ENCODE results near the gene WDR88. TPM values are rescaled to one million over a fixed set of nuclear protein-coding genes. Genes with fewer than 3 reads are reported as not detected.

WDR88 gene
- total and polyA plus RNA-seq, 3 experiments from 2014 or later, result 0.25 TPM; not detected in 2

DNA sequence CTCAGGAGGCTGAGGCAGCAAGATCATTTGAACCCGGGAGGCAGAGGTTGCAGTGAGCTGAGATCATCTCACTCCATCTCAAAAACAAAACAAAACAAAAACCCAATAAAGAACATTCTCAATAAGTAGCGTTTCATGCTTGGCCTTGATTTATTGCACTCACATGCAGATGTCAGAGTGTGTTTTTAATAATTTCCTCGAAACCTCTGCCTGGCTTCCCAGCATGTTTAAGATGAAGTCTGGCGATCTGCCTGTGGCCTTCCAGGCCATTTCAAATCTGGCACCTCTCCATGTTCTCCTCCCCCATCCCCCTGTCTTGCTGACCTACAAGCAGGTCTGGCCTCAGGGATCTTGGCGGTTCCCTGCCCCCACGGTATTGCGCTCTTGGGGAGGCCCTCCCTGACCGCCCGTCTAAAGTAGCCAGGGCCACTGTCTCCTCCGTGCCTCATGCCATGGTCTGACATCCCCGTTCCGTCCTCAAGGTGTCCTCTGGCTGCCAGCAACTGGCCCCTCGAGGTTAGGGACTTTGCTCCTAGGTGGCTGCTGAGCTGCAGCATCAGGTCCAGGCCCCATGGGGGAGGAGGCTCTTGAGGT is 1.6 kb downstream of the WDR88 start:
- Mint-ChIP-seq H3K27ac (peak overlapping the region in 3 of 8 donors; percentile 61 to 85 (median 68)), H3K27me3 (no peaks in the 10 kb centered on the region), H3K4me1 (peaks cover 4 to 5% (median 4%) of the 10 kb centered on the region in 3 donors), H3K36me3 (peaks cover 0 to 24% (median 7%) of the 10 kb centered on the region in 3 donors), H3K4me3 (no peak overlapping the region), H3K9me3 (no peaks in the 10 kb centered on the region)
- CTCF ChIA-PET, result interaction anchor here (0.9 to 1.9 kb wide), 3 partner anchors 11 to 44 kb away, joined by 3 to 6 read pairs (median 5); no protein-coding TSS in a partner anchor
- Histone ChIP-seq H3K27me3 (ENCODE audit: insufficient read depth, low read length, poor library complexity, severe bottlenecking) (no peaks in the 10 kb centered on the region), H3K4me1 (ENCODE audit: insufficient read depth, low read length) (no peaks in the 10 kb centered on the region), H3K4me3 (ENCODE audit: low read length) (no peak overlapping the region), H3K27ac (ENCODE audit: low read depth, low read length) (no peak overlapping the region), H3K36me3 (ENCODE audit: insufficient read depth, low read length) (peaks cover 4% of the 10 kb centered on the region), H3K9me3 (ENCODE audit: low read length) (no peaks in the 10 kb centered on the region)
- POLR2A ChIA-PET, result no interaction called here
- no peak for DNase-seq

DNA sequence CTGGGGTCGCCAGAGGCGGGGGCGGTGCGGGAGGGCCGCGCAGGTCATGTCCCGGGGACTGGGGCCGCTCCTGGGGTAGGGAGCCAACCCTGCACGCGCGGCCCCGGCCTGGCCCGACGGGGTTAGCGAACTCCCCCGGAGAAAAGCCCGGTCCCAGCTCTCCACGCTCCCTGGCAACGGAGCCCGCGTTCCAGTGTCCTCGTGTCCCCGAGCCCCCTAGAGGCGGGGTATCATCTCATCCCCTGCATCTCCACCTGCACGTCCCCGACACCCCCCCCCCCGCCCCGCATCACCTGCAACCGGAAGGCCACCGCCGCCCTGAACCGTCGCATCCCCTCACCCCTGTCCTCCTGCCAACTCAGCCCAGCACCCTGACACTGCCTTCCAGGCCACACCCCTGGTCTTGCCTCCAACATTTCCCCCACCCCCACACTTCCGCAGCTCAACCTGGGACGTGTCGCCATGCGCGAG is 2.7 kb downstream of the WDR88 start:
- DNase-seq, result peak in 3 of 5 donors; percentile 12 to 70 (median 40)
- no peak overlapping the region for H3K27ac Mint-ChIP-seq
- H3K4me3 Mint-ChIP-seq, result peak overlapping the region in 6 of 7 donors; percentile 45 to 72 (median 60)
- ChIA-PET CTCF (interaction anchor here (0.9 to 1.9 kb wide), 3 partner anchors 10 to 51 kb away, joined by 4 to 6 read pairs (median 5); no protein-coding TSS in a partner anchor), POLR2A (no interaction called here)
- H3K27ac ChIP-seq (ENCODE audit: low read depth, low read length), result no peak overlapping the region
- peaks cover 4% of the 10 kb centered on the region for H3K36me3 ChIP-seq (ENCODE audit: insufficient read depth, low read length)
- H3K36me3 Mint-ChIP-seq, result peaks cover 0 to 17% (median 4%) of the 10 kb centered on the region in 3 donors
- H3K4me1 Mint-ChIP-seq, result peaks cover 4 to 5% (median 4%) of the 10 kb centered on the region in 3 donors
- H3K9me3 Mint-ChIP-seq, result no peaks in the 10 kb centered on the region
- no peaks in the 10 kb centered on the region for H3K27me3 ChIP-seq (ENCODE audit: insufficient read depth, low read length, poor library complexity, severe bottlenecking)
- H3K4me3 ChIP-seq (ENCODE audit: low read length), result no peak overlapping the region
- H3K4me1 ChIP-seq (ENCODE audit: insufficient read depth, low read length), result no peaks in the 10 kb centered on the region
- H3K9me3 ChIP-seq (ENCODE audit: low read length), result no peaks in the 10 kb centered on the region
- H3K27me3 Mint-ChIP-seq, result peaks cover 0 to 2% of the 10 kb centered on the region in 2 donors

DNA sequence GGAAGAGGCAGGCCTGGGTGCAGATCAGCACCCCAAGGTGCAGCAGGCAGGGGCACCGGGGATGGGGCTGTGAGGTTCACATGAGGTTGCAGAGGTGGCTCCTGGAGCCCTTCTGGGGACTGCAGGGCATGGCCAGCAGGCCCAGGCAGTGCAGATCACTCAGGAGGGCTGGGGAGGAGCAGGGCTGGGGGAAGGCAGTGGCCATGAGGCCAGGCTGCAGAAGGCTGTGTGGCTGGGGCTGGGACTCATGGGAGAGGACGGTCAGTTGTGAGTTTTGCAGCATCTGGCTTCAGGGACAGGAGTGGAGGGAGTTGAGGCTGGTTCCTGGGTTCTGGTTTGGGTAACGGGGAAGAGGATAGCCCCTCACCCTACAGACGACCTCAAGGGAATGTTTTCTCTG is 7.3 kb downstream of the WDR88 start:
- Histone ChIP-seq H3K36me3 (ENCODE audit: insufficient read depth, low read length) (no peaks in the 10 kb centered on the region), H3K4me1 (ENCODE audit: insufficient read depth, low read length) (no peaks in the 10 kb centered on the region), H3K9me3 (ENCODE audit: low read length) (no peaks in the 10 kb centered on the region), H3K4me3 (ENCODE audit: low read length) (no peak overlapping the region), H3K27ac (ENCODE audit: low read depth, low read length) (no peak overlapping the region), H3K27me3 (ENCODE audit: insufficient read depth, low read length, poor library complexity, severe bottlenecking) (no peaks in the 10 kb centered on the region)
- CTCF ChIA-PET, result interaction anchor here (1.7 to 1.8 kb wide), 2 partner anchors 14 to 36 kb away, joined by 3 to 4 read pairs; no protein-coding TSS in a partner anchor
- DNase-seq, result no peak
- Mint-ChIP-seq H3K9me3 (no peaks in the 10 kb centered on the region), H3K27ac (peak overlapping the region in 1 of 8 donors; percentile 38), H3K36me3 (no peaks in the 10 kb centered on the region), H3K27me3 (peaks cover 3 to 16% of the 10 kb centered on the region in 2 donors), H3K4me3 (no peak overlapping the region), H3K4me1 (peaks cover 8 to 11% (median 10%) of the 10 kb centered on the region in 3 donors)
- POLR2A ChIA-PET, result no interaction called here

DNA sequence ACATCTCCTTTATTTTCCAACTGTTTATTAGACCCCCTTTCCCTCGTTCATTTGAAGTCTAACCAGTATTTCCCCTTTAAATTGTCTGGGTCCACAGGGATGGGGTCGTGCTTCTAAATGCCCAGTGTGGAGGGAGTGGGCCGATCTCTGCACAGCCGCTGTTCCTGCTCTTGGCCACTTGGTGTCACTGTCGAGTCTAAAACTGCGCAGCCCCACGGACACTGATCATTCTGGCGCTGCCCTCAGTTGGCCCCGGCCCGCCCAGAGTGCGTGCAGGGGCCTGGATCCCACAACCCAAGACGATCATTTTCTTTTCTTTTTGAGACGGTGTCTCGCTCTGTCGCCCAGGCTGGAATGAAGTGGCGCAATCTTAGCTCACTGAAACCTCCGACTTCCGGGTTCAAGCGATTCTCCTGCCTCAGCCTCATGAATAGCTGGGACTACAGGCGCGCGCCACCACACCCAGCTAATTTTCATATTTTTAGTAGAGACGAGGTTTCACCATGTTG is 12.0 kb downstream of the WDR88 start:
- DNase-seq, result peak; percentile 41 to 72 (median 50)
- Histone ChIP-seq H3K36me3 (ENCODE audit: insufficient read depth, low read length) (no peaks in the 10 kb centered on the region), H3K4me1 (ENCODE audit: insufficient read depth, low read length) (no peaks in the 10 kb centered on the region), H3K27ac (ENCODE audit: low read depth, low read length) (no peak overlapping the region), H3K9me3 (ENCODE audit: low read length) (no peaks in the 10 kb centered on the region), H3K27me3 (ENCODE audit: insufficient read depth, low read length, poor library complexity, severe bottlenecking) (no peaks in the 10 kb centered on the region), H3K4me3 (ENCODE audit: low read length) (no peak overlapping the region)
- no peaks in the 10 kb centered on the region for H3K36me3 Mint-ChIP-seq
- H3K27me3 Mint-ChIP-seq, result peaks cover 5 to 16% of the 10 kb centered on the region in 2 donors
- H3K4me1 Mint-ChIP-seq, result peaks cover 5 to 6% (median 5%) of the 10 kb centered on the region in 3 donors
- POLR2A ChIA-PET, result interaction anchor here (1.1 kb wide), 1 partner anchor 33 kb away, joined by 3 read pairs; no protein-coding TSS in a partner anchor
- H3K9me3 Mint-ChIP-seq, result no peaks in the 10 kb centered on the region
- peak overlapping the region in 4 of 7 donors; percentile 3 to 52 (median 32) for H3K4me3 Mint-ChIP-seq
- peak overlapping the region in 2 of 8 donors; percentile 16 to 48 for H3K27ac Mint-ChIP-seq
- CTCF ChIA-PET, result interaction anchor here (0.7 to 2.0 kb wide), 13 partner anchors 10 to 262 kb away, joined by 3 to 30 read pairs (median 4); no protein-coding TSS in a partner anchor

DNA sequence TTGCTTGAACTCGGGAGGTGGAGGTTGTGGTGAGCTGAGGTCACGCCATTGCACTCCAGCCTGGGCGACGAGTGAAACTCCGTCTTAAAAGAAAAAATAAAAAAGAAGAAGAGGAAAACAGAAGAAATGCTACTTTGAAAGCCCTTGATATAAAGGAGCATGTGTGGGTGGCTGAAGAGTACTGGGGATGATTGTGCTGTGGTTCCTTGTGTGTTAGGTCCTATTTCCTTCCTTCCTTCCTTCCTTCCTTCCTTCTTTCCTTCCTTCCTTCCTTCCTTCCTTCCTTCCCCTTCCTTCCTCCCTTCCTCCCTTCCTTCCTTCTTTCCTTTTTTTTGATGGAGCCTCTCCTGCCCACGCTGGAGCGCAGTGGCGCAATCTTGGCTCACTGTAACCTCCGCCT is 14.3 kb downstream of the WDR88 start:
- peak overlapping the region in 1 of 8 donors; percentile 83 for H3K27ac Mint-ChIP-seq
- CTCF ChIA-PET, result interaction anchor here (0.8 kb wide), 2 partner anchors 17 to 38 kb away, joined by 3 read pairs; no protein-coding TSS in a partner anchor

DNA sequence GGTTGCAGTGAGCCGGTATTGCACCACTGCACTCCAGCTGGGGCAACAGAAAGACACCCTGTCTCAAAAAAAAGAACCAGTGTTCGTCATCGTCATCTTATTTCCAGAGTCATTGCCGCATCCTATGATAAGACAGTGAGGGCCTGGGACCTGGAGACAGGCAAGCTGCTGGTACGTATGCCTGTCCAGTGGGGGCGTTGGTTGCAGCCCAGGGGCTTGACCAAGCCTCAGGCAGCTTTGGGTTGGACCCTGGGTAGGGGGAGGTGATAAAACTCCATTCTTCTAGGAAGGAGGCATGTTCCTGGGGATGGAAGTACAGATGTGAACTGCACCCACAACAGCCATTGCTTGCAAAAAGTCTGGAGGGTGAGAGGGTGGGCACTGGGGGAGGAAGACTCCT is 15.6 kb downstream of the WDR88 start:
- H3K4me3 Mint-ChIP-seq, result no peak overlapping the region
- H3K27me3 ChIP-seq (ENCODE audit: insufficient read depth, low read length, poor library complexity, severe bottlenecking), result no peaks in the 10 kb centered on the region
- CTCF ChIA-PET, result interaction anchor here (1.0 to 2.8 kb wide), 4 partner anchors 9 to 39 kb away, joined by 3 to 11 read pairs (median 6); no protein-coding TSS in a partner anchor
- POLR2A ChIA-PET, result no interaction called here
- H3K9me3 ChIP-seq (ENCODE audit: low read length), result no peaks in the 10 kb centered on the region
- H3K27me3 Mint-ChIP-seq, result peaks cover 5% of the 10 kb centered on the region in 2 donors
- peak overlapping the region in 1 of 8 donors; percentile 29 for H3K27ac Mint-ChIP-seq
- H3K36me3 ChIP-seq (ENCODE audit: insufficient read depth, low read length), result no peaks in the 10 kb centered on the region
- H3K36me3 Mint-ChIP-seq, result no peaks in the 10 kb centered on the region
- H3K4me1 Mint-ChIP-seq, result peaks cover 5 to 6% (median 5%) of the 10 kb centered on the region in 3 donors
- no peak overlapping the region for H3K4me3 ChIP-seq (ENCODE audit: low read length)
- no peaks in the 10 kb centered on the region for H3K4me1 ChIP-seq (ENCODE audit: insufficient read depth, low read length)
- H3K9me3 Mint-ChIP-seq, result no peaks in the 10 kb centered on the region
- DNase-seq, result no peak
- H3K27ac ChIP-seq (ENCODE audit: low read depth, low read length), result no peak overlapping the region

More for the DNA sequence above, 14.3 kb downstream of the WDR88 start:
- Mint-ChIP-seq H3K36me3 (no peaks in the 10 kb centered on the region), H3K27me3 (peaks cover 5 to 11% of the 10 kb centered on the region in 2 donors), H3K4me3 (no peak overlapping the region), H3K9me3 (no peaks in the 10 kb centered on the region), H3K4me1 (peaks cover 5 to 6% (median 5%) of the 10 kb centered on the region in 3 donors)
- Histone ChIP-seq H3K4me1 (ENCODE audit: insufficient read depth, low read length) (no peaks in the 10 kb centered on the region), H3K36me3 (ENCODE audit: insufficient read depth, low read length) (no peaks in the 10 kb centered on the region), H3K9me3 (ENCODE audit: low read length) (no peaks in the 10 kb centered on the region), H3K27ac (ENCODE audit: low read depth, low read length) (no peak overlapping the region), H3K27me3 (ENCODE audit: insufficient read depth, low read length, poor library complexity, severe bottlenecking) (no peaks in the 10 kb centered on the region), H3K4me3 (ENCODE audit: low read length) (no peak overlapping the region)
- DNase-seq, result no peak
- POLR2A ChIA-PET, result no interaction called here

DNA sequence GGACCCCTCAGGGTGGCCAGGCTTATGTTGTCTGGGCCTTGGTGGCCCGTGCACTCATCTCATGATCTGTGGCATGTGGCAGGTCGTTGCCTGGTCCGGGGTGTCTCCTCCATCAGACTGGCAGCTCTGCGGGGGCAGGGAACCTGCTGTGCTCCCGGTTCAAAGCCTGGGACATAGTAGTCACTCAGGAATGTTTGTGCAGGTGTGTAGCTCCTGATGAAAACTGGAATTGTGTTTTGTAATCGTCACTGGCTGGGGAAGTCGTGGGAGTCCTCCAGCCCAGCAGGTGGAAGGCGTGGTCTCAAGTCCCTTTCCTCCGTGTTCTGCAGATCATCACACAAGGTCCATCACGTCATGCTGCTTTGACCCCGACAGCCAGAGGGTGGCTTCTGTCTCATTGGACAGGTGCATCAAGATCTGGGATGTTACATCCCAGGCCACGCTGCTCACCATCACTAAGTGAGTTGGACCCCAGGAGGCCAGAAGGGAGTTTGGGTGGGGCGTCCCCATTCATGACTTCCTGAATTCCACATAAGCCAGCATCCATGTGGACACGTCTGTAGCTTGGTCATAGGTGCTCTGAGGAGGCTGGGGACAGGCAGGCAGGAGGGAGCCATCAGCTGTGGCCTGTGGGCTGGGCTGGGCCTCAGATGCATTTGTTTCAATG is 19.1 kb downstream of the WDR88 start:
- Histone ChIP-seq H3K27ac (ENCODE audit: low read depth, low read length) (no peak overlapping the region), H3K4me3 (ENCODE audit: low read length) (no peak overlapping the region)

More for the DNA sequence above, 19.1 kb downstream of the WDR88 start:
- Mint-ChIP-seq H3K27me3 (peaks cover 0 to 3% of the 10 kb centered on the region in 2 donors), H3K36me3 (no peaks in the 10 kb centered on the region), H3K4me3 (no peak overlapping the region), H3K27ac (peak overlapping the region in 1 of 8 donors; percentile 56), H3K4me1 (no peaks in the 10 kb centered on the region), H3K9me3 (no peaks in the 10 kb centered on the region)
- no peak for DNase-seq
- Histone ChIP-seq H3K27me3 (ENCODE audit: insufficient read depth, low read length, poor library complexity, severe bottlenecking) (no peaks in the 10 kb centered on the region), H3K9me3 (ENCODE audit: low read length) (no peaks in the 10 kb centered on the region), H3K4me1 (ENCODE audit: insufficient read depth, low read length) (no peaks in the 10 kb centered on the region), H3K36me3 (ENCODE audit: insufficient read depth, low read length) (no peaks in the 10 kb centered on the region)
- POLR2A ChIA-PET, result no interaction called here
- CTCF ChIA-PET, result interaction anchor here (1.7 kb wide), 1 partner anchor 259 kb away, joined by 3 read pairs; no protein-coding TSS in a partner anchor
